GM12878 (cell line): ENCODE data around the gene LYSMD2. TPM values are rescaled to one million over a fixed set of nuclear protein-coding genes. Genes with fewer than 3 reads are reported as not detected.

Source experiments
- CHD4 ChIP-seq: fragments of 200-600 bp; sonication (generic); IDR thresholded peaks from 2 replicates; pipeline ENCODE4 v1.6.1; 2016; ENCODE audit warnings: mild to moderate bottlenecking
- CREB1 ChIP-seq: IDR thresholded peaks from 2 replicates; pipeline ENCODE4 v1.6.1; 2012; ENCODE audit warnings: low read depth, mild to moderate bottlenecking, inconsistent platforms
- FOXK2 ChIP-seq: fragments of 450-650 bp; IDR thresholded peaks from 2 replicates; pipeline ENCODE4 v1.6.1; 2017; ENCODE audit warnings: mild to moderate bottlenecking, moderate library complexity
- NFXL1 ChIP-seq: fragments of 450-650 bp; IDR thresholded peaks from 2 replicates; pipeline ENCODE4 v1.6.1; 2017; ENCODE audit warnings: antibody characterized with exemption, mild to moderate bottlenecking, borderline replicate concordance
- SMARCA5 ChIP-seq: fragments of 450-650 bp; IDR thresholded peaks from 2 replicates; pipeline ENCODE4 v1.6.1; 2017; ENCODE audit warnings: mild to moderate bottlenecking
- polyA plus RNA-seq, 11 experiments: library from polyadenylated mRNA; depleted of rRNA in 4 of 11; unstranded in 6 of 11; stranded (reverse) in 5 of 11; fragments of >200 nt; fragmentation: Nextera tagmentation in 4 of 11; fragmentation: Illumina TruSeq in 1 of 11; extraction: Ambion mirVana in 4 of 11; extraction: Trizol in 1 of 11; gene quantifications; 1 replicate in 1 of 11; 2 replicates in 10 of 11; pipeline versions ENCODE4 v1.2.1 to v1.2.3, GENCODE V29; 2011 to 2016; ENCODE audit warnings: inconsistent platforms in 2 of 11, missing spikeins in 2 of 11, low read depth in 1 of 11
- total RNA-seq, 4 experiments: library from RNA; depleted of rRNA in 3 of 4; stranded (reverse); fragments of >200 nt in 3 of 4; fragmentation: Illumina TruSeq in 1 of 4; extraction: Trizol in 1 of 4; gene quantifications; 2 replicates each; pipeline versions ENCODE4 v1.2.1 to v1.2.3, GENCODE V29; 2013 to 2021
- TF ChIP-seq, protein P1 (sequence below), 3 experiments: IDR thresholded peaks in 2 of 3; conservative IDR thresholded peaks in 1 of 3; 2 replicates each; pipeline ENCODE4 v1.5.1; 2011; ENCODE audit warnings: low read depth in 3 of 3, low read length in 3 of 3, mild to moderate bottlenecking in 3 of 3, control low read depth in 2 of 3, moderate library complexity in 2 of 3, inconsistent platforms in 1 of 3, mixed read lengths in 1 of 3; ENCODE audit not compliant: control insufficient read depth in 2 of 3, insufficient read depth in 1 of 3; ENCODE audit errors: extremely low read depth in 1 of 3
- TF ChIP-seq, protein P2 (sequence below): IDR thresholded peaks from 2 replicates; pipeline ENCODE4 v1.6.1; 2012; ENCODE audit warnings: mild to moderate bottlenecking, low read depth, low read length
- TF ChIP-seq, protein P3 (sequence below): fragments of 450-650 bp; IDR thresholded peaks from 2 replicates; pipeline ENCODE4 v1.6.1; 2018; ENCODE audit warnings: mild to moderate bottlenecking, low read depth, moderate library complexity; ENCODE audit not compliant: partially characterized antibody

LYSMD2 gene
- total and polyA plus RNA-seq, 10 of the 15 experiments (the other 5 are each of a cell fraction or from before 2014, with no cell fraction given) = 30.5 to 61.3 (median 45.4) TPM

DNA sequence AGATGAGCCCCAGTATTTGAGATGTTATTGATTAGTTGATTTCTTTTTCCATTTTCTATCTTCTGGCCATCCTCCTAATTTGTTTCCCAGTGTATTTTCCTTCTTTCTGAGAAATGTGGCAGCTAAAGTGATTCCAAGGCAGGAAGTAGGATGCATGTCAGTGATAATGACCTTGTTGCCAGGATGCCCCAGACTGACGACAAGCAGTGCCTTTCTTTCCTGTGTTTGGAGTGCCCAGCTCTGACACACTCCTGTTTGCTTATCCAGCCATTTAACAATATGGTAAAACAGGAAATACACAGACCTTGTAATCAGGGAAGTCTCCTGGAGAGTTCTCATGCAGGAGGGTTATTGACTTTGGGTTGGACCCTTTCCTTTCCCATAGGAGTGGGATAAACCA, 34.3 kb upstream of the LYSMD2 start (continued):
- TF ChIP-seq NFXL1 (no peak), CREB1 (no peak), SMARCA5 (no peak), FOXK2 (no peak), CHD4 (no peak)
- TF ChIP-seq, protein P1, sequence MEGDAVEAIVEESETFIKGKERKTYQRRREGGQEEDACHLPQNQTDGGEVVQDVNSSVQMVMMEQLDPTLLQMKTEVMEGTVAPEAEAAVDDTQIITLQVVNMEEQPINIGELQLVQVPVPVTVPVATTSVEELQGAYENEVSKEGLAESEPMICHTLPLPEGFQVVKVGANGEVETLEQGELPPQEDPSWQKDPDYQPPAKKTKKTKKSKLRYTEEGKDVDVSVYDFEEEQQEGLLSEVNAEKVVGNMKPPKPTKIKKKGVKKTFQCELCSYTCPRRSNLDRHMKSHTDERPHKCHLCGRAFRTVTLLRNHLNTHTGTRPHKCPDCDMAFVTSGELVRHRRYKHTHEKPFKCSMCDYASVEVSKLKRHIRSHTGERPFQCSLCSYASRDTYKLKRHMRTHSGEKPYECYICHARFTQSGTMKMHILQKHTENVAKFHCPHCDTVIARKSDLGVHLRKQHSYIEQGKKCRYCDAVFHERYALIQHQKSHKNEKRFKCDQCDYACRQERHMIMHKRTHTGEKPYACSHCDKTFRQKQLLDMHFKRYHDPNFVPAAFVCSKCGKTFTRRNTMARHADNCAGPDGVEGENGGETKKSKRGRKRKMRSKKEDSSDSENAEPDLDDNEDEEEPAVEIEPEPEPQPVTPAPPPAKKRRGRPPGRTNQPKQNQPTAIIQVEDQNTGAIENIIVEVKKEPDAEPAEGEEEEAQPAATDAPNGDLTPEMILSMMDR (IDR thresholded peaks at IDR 0.05 in 2 of 3, conservative IDR thresholded peaks at IDR 0.05 in 1 of 3; ENCODE audit: control insufficient read depth in 2 of 3, extremely low read depth in 1 of 3, insufficient read depth in 1 of 3, low read depth in 3 of 3, low read length in 3 of 3) = no peak
- TF ChIP-seq, protein P2, sequence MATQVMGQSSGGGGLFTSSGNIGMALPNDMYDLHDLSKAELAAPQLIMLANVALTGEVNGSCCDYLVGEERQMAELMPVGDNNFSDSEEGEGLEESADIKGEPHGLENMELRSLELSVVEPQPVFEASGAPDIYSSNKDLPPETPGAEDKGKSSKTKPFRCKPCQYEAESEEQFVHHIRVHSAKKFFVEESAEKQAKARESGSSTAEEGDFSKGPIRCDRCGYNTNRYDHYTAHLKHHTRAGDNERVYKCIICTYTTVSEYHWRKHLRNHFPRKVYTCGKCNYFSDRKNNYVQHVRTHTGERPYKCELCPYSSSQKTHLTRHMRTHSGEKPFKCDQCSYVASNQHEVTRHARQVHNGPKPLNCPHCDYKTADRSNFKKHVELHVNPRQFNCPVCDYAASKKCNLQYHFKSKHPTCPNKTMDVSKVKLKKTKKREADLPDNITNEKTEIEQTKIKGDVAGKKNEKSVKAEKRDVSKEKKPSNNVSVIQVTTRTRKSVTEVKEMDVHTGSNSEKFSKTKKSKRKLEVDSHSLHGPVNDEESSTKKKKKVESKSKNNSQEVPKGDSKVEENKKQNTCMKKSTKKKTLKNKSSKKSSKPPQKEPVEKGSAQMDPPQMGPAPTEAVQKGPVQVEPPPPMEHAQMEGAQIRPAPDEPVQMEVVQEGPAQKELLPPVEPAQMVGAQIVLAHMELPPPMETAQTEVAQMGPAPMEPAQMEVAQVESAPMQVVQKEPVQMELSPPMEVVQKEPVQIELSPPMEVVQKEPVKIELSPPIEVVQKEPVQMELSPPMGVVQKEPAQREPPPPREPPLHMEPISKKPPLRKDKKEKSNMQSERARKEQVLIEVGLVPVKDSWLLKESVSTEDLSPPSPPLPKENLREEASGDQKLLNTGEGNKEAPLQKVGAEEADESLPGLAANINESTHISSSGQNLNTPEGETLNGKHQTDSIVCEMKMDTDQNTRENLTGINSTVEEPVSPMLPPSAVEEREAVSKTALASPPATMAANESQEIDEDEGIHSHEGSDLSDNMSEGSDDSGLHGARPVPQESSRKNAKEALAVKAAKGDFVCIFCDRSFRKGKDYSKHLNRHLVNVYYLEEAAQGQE = no peak
- TF ChIP-seq, protein P3, sequence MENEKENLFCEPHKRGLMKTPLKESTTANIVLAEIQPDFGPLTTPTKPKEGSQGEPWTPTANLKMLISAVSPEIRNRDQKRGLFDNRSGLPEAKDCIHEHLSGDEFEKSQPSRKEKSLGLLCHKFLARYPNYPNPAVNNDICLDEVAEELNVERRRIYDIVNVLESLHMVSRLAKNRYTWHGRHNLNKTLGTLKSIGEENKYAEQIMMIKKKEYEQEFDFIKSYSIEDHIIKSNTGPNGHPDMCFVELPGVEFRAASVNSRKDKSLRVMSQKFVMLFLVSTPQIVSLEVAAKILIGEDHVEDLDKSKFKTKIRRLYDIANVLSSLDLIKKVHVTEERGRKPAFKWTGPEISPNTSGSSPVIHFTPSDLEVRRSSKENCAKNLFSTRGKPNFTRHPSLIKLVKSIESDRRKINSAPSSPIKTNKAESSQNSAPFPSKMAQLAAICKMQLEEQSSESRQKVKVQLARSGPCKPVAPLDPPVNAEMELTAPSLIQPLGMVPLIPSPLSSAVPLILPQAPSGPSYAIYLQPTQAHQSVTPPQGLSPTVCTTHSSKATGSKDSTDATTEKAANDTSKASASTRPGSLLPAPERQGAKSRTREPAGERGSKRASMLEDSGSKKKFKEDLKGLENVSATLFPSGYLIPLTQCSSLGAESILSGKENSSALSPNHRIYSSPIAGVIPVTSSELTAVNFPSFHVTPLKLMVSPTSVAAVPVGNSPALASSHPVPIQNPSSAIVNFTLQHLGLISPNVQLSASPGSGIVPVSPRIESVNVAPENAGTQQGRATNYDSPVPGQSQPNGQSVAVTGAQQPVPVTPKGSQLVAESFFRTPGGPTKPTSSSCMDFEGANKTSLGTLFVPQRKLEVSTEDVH = no peak
